Fibroblast of pulmonary artery (primary cell): Measurements from ENCODE around the gene ANKRD33B.
A peak's percentile ranks its signal among the peaks of the same experiment; 100 is the strongest.

ENCODE experiments used
- DNase-seq: peaks from one replicate; pipeline ENCODE4 v3.0.0-alpha.2; 2010; ENCODE audit warnings: low read depth
- H3K4me3 ChIP-seq: replicated peaks from 2 replicates; pipeline ENCODE4 v1.5.1; 2011; ENCODE audit warnings: low read depth, mild to moderate bottlenecking, control low read depth, low read length, moderate library complexity
- CTCF ChIP-seq: IDR thresholded peaks from 2 replicates; pipeline ENCODE4 v1.5.1; 2011; ENCODE audit warnings: mild to moderate bottlenecking, control low read depth, low read length, inconsistent platforms; ENCODE audit errors: missing control alignments

The ANKRD33B gene

GRCh38 chr5:10591159-10591558 lies 27.3 kb downstream of the ANKRD33B start:
- DNase-seq = no peak
- H3K4me3 ChIP-seq = no peak overlapping the region
- no peak for TF ChIP-seq CTCF

GRCh38 chr5:10591966-10592365 lies 28.1 kb downstream of the ANKRD33B start:
- TF ChIP-seq CTCF = no peak
- no peak for DNase-seq
- H3K4me3 ChIP-seq = no peak overlapping the region

GRCh38 chr5:10592601-10593000 lies 28.7 kb downstream of the ANKRD33B start:
- TF ChIP-seq CTCF = no peak
- no peak for DNase-seq
- no peak overlapping the region for H3K4me3 ChIP-seq

- H3K4me3 ChIP-seq = no peak overlapping the region
- no peak for TF ChIP-seq CTCF
- no peak for DNase-seq
Measured at GRCh38 chr5:10593531-10594181, 29.8 kb downstream of the ANKRD33B start.

GRCh38 chr5:10594591-10595210 lies 30.8 kb downstream of the ANKRD33B start:
- no peak for TF ChIP-seq CTCF
- H3K4me3 ChIP-seq = no peak overlapping the region
- peak; percentile 48 for DNase-seq

- no peak for TF ChIP-seq CTCF
- no peak for DNase-seq
- H3K4me3 ChIP-seq = no peak overlapping the region
Measured at GRCh38 chr5:10595293-10595671, 31.4 kb downstream of the ANKRD33B start.
